Measurements from ENCODE around the gene SCTR.

SCTR gene

DNA sequence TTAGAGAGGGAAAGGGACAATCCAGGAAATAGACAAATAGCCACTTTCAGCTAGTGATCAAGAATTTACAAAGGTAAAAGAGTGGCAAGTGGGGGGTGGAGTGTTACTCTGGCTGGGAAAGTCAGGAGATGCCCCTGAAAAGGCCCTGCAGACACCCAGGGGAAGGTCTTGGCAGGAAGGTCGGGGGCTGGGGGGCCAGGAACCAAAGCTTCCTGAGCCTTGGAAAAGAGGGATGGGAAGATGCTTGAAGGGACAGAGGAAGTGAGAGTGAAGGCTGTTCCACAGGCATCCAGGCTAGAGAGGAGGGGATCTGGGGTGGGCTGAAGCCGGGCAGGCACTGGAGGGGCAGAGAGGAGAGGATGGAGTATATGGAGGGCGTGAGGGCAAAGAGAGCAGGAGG is 96.5 kb downstream of the SCTR start (continued):
- TF ChIP-seq GLIS3 (CRISPR knock-in tag; IDR thresholded peaks at IDR 0.05) (no peak), BACH2 (CRISPR knock-in tag; IDR thresholded peaks at IDR 0.05; ENCODE audit: borderline replicate concordance) (no peak)

DNA sequence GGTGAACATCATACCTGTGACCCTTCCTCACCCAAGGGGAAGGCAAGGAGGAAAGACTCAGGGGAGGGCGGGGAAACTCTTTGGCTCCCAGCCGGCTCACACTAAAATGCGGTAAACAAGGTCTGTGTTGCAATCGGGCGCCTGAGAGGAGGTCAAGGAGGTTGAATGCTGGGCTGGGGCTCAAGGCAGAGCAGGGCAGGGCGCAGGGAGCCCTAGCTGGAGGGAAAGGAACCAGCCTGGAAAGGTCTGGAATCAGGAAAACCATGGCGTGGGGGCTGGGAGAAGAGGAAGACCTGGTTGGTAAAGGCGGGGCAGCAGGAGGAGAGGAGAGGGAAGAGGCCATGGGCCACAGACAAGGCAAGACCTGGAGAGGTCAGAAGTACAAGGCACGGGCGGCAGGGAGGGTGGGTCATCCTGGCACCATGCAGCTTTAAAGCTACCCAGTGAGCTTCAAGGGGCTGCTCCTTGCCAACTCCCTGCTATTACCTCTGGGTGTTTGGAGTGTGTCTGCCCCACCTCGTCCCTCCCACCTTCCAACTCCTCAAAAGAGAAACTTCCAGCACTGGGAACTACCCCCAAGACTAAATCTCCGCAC is 97.4 kb downstream of the SCTR start:
- no peak for ATAC-seq

DNA sequence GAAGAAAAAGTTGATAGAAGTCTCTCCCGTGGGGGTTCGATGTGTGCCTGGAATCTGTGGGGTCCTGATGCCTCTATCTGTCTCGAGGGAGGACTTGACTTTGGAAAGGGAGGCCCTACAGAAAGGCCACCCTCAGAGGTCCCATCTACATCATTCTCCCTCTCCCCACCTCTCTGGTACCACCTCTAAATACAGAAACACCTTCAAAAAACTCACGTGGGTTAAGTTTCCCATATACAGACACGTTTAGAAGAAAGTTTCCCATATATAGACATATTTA is 97.9 kb downstream of the SCTR start:
- no peak for TF ChIP-seq ZFP3 (CRISPR knock-in tag; IDR thresholded peaks at IDR 0.05)
- no peak for TF ChIP-seq OSR1 (CRISPR knock-in tag; IDR thresholded peaks at IDR 0.05)
- TF ChIP-seq RARB (CRISPR knock-in tag; IDR thresholded peaks at IDR 0.05) = no peak
- TF ChIP-seq, protein P1, sequence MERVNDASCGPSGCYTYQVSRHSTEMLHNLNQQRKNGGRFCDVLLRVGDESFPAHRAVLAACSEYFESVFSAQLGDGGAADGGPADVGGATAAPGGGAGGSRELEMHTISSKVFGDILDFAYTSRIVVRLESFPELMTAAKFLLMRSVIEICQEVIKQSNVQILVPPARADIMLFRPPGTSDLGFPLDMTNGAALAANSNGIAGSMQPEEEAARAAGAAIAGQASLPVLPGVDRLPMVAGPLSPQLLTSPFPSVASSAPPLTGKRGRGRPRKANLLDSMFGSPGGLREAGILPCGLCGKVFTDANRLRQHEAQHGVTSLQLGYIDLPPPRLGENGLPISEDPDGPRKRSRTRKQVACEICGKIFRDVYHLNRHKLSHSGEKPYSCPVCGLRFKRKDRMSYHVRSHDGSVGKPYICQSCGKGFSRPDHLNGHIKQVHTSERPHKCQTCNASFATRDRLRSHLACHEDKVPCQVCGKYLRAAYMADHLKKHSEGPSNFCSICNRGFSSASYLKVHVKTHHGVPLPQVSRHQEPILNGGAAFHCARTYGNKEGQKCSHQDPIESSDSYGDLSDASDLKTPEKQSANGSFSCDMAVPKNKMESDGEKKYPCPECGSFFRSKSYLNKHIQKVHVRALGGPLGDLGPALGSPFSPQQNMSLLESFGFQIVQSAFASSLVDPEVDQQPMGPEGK (CRISPR knock-in tag; IDR thresholded peaks at IDR 0.05; ENCODE audit: borderline replicate concordance) = no peak
- TF ChIP-seq, protein P2, sequence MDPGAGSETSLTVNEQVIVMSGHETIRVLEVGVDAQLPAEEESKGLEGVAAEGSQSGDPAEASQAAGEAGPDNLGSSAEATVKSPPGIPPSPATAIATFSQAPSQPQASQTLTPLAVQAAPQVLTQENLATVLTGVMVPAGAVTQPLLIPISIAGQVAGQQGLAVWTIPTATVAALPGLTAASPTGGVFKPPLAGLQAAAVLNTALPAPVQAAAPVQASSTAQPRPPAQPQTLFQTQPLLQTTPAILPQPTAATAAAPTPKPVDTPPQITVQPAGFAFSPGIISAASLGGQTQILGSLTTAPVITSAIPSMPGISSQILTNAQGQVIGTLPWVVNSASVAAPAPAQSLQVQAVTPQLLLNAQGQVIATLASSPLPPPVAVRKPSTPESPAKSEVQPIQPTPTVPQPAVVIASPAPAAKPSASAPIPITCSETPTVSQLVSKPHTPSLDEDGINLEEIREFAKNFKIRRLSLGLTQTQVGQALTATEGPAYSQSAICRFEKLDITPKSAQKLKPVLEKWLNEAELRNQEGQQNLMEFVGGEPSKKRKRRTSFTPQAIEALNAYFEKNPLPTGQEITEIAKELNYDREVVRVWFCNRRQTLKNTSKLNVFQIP (CRISPR knock-in tag; IDR thresholded peaks at IDR 0.05; ENCODE audit: borderline replicate concordance, low read depth) = no peak
- no peak for TF ChIP-seq TCF4 (CRISPR knock-in tag; IDR thresholded peaks at IDR 0.05; ENCODE audit: borderline replicate concordance)
- TF ChIP-seq SNAI2 (CRISPR knock-in tag; IDR thresholded peaks at IDR 0.05) = no peak
- TF ChIP-seq ESRRG (CRISPR knock-in tag; IDR thresholded peaks at IDR 0.05) = no peak
- TF ChIP-seq, protein P3, sequence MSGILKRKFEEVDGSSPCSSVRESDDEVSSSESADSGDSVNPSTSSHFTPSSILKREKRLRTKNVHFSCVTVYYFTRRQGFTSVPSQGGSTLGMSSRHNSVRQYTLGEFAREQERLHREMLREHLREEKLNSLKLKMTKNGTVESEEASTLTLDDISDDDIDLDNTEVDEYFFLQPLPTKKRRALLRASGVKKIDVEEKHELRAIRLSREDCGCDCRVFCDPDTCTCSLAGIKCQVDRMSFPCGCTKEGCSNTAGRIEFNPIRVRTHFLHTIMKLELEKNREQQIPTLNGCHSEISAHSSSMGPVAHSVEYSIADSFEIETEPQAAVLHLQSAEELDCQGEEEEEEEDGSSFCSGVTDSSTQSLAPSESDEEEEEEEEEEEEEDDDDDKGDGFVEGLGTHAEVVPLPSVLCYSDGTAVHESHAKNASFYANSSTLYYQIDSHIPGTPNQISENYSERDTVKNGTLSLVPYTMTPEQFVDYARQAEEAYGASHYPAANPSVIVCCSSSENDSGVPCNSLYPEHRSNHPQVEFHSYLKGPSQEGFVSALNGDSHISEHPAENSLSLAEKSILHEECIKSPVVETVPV (CRISPR knock-in tag; IDR thresholded peaks at IDR 0.05) = no peak
- TF ChIP-seq CSDC2 (CRISPR knock-in tag; IDR thresholded peaks at IDR 0.05) = no peak
- no peak for TF ChIP-seq BACH2 (CRISPR knock-in tag; IDR thresholded peaks at IDR 0.05; ENCODE audit: borderline replicate concordance)
- no peak for TF ChIP-seq ZNF70 (CRISPR knock-in tag; IDR thresholded peaks at IDR 0.05)
- TF ChIP-seq, protein P4, sequence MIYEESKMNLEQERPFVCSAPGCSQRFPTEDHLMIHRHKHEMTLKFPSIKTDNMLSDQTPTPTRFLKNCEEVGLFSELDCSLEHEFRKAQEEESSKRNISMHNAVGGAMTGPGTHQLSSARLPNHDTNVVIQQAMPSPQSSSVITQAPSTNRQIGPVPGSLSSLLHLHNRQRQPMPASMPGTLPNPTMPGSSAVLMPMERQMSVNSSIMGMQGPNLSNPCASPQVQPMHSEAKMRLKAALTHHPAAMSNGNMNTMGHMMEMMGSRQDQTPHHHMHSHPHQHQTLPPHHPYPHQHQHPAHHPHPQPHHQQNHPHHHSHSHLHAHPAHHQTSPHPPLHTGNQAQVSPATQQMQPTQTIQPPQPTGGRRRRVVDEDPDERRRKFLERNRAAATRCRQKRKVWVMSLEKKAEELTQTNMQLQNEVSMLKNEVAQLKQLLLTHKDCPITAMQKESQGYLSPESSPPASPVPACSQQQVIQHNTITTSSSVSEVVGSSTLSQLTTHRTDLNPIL (CRISPR knock-in tag; IDR thresholded peaks at IDR 0.05; ENCODE audit: low read depth) = no peak
- TF ChIP-seq GLIS3 (CRISPR knock-in tag; IDR thresholded peaks at IDR 0.05) = no peak
- no peak for ATAC-seq

More for the DNA sequence above, 97.4 kb downstream of the SCTR start:
- TF ChIP-seq ESRRG (CRISPR knock-in tag; IDR thresholded peaks at IDR 0.05) (no peak), ISL1 (CRISPR knock-in tag; IDR thresholded peaks at IDR 0.05) (no peak), ZC3H10 (CRISPR knock-in tag; IDR thresholded peaks at IDR 0.05) (no peak), ZNF8 (CRISPR knock-in tag; IDR thresholded peaks at IDR 0.05) (no peak), TOX (CRISPR knock-in tag; IDR thresholded peaks at IDR 0.05; ENCODE audit: borderline replicate concordance) (no peak), ZNF70 (CRISPR knock-in tag; IDR thresholded peaks at IDR 0.05) (no peak), OSR1 (CRISPR knock-in tag; IDR thresholded peaks at IDR 0.05) (no peak), CSDC2 (CRISPR knock-in tag; IDR thresholded peaks at IDR 0.05) (no peak), SNAI2 (CRISPR knock-in tag; IDR thresholded peaks at IDR 0.05) (no peak), ZFP30 (CRISPR knock-in tag; IDR thresholded peaks at IDR 0.05) (no peak), BACH2 (CRISPR knock-in tag; IDR thresholded peaks at IDR 0.05; ENCODE audit: borderline replicate concordance) (no peak), ZFP3 (CRISPR knock-in tag; IDR thresholded peaks at IDR 0.05) (no peak), RARB (CRISPR knock-in tag; IDR thresholded peaks at IDR 0.05) (no peak), TCF4 (CRISPR knock-in tag; IDR thresholded peaks at IDR 0.05; ENCODE audit: borderline replicate concordance) (no peak)
- TF ChIP-seq, protein P5, sequence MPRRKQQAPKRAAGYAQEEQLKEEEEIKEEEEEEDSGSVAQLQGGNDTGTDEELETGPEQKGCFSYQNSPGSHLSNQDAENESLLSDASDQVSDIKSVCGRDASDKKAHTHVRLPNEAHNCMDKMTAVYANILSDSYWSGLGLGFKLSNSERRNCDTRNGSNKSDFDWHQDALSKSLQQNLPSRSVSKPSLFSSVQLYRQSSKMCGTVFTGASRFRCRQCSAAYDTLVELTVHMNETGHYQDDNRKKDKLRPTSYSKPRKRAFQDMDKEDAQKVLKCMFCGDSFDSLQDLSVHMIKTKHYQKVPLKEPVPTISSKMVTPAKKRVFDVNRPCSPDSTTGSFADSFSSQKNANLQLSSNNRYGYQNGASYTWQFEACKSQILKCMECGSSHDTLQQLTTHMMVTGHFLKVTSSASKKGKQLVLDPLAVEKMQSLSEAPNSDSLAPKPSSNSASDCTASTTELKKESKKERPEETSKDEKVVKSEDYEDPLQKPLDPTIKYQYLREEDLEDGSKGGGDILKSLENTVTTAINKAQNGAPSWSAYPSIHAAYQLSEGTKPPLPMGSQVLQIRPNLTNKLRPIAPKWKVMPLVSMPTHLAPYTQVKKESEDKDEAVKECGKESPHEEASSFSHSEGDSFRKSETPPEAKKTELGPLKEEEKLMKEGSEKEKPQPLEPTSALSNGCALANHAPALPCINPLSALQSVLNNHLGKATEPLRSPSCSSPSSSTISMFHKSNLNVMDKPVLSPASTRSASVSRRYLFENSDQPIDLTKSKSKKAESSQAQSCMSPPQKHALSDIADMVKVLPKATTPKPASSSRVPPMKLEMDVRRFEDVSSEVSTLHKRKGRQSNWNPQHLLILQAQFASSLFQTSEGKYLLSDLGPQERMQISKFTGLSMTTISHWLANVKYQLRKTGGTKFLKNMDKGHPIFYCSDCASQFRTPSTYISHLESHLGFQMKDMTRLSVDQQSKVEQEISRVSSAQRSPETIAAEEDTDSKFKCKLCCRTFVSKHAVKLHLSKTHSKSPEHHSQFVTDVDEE (CRISPR knock-in tag; IDR thresholded peaks at IDR 0.05) = no peak

Data from SK-N-SH treated with all-trans-retinoic acid at 6 μM for 48 hours (cell line).